ENCODE data around the gene TBC1D30.

- TF ChIP-seq CTCF (IDR thresholded peaks at IDR 0.05) = no peak
- no peak for TF ChIP-seq POLR2A (IDR thresholded peaks at IDR 0.05)
Measured at GRCh38 chr12:64860446-64860998, 36.1 kb downstream of the TBC1D30 start.
